HG03354 (cell line): Measurements from ENCODE around the gene RGS18.
"Not testable (repeated sequence)": the region's sequence is repeated elsewhere in the genome, so short reads cannot be mapped to it uniquely, and the experiment has no call there.

Experiments
- ATAC-seq: cut with Tn5 transposase; IDR thresholded peaks from one replicate; pipeline ENCODE4 v1.9.1; 2021; ENCODE audit warnings: mild to moderate bottlenecking; ENCODE audit not compliant: unreplicated experiment, poor library complexity, severe bottlenecking

The RGS18 gene

GRCh38 chr1:192161976-192162375, 3.7 kb downstream of the RGS18 start:
- no peak for ATAC-seq

GRCh38 chr1:192162376-192162775, 4.1 kb downstream of the RGS18 start:
- no peak for ATAC-seq

- not testable (repeated sequence) for ATAC-seq
These were observed 6.7 kb downstream of the RGS18 start for GRCh38 chr1:192165002-192165401.

- ATAC-seq = no peak
These were observed 8.7 kb downstream of the RGS18 start for GRCh38 chr1:192167011-192167410.

GRCh38 chr1:192167911-192168700, 9.8 kb downstream of the RGS18 start:
- no peak for ATAC-seq

GRCh38 chr1:192168964-192169363, 10.7 kb downstream of the RGS18 start:
- no peak for ATAC-seq

GRCh38 chr1:192170196-192170984, 12.1 kb downstream of the RGS18 start:
- no peak for ATAC-seq

- no peak for ATAC-seq
These were observed 12.9 kb downstream of the RGS18 start for GRCh38 chr1:192171123-192171522.

- no peak for ATAC-seq
These were observed 17.7 kb downstream of the RGS18 start for GRCh38 chr1:192175971-192176370.

GRCh38 chr1:192183788-192184187, 25.5 kb downstream of the RGS18 start:
- ATAC-seq = no peak

GRCh38 chr1:192186197-192186596, 27.9 kb downstream of the RGS18 start:
- ATAC-seq = no peak

GRCh38 chr1:192190066-192190465, 31.8 kb downstream of the RGS18 start:
- ATAC-seq = no peak

GRCh38 chr1:192201303-192201702, 43.0 kb downstream of the RGS18 start:
- no peak for ATAC-seq

- ATAC-seq = no peak
These were observed 66.1 kb downstream of the RGS18 start for GRCh38 chr1:192224396-192224795.

- no peak for ATAC-seq
These were observed 66.6 kb downstream of the RGS18 start for GRCh38 chr1:192224846-192225245.

- ATAC-seq = no peak
These were observed 67.0 kb downstream of the RGS18 start for GRCh38 chr1:192225266-192225665.

- ATAC-seq = no peak
These were observed 67.4 kb downstream of the RGS18 start for GRCh38 chr1:192225703-192226102.

GRCh38 chr1:192227330-192227729, 69.1 kb downstream of the RGS18 start:
- no peak for ATAC-seq

GRCh38 chr1:192227980-192228379, 69.7 kb downstream of the RGS18 start:
- ATAC-seq = not testable (repeated sequence)

GRCh38 chr1:192232817-192233417, 74.7 kb downstream of the RGS18 start:
- no peak for ATAC-seq

GRCh38 chr1:192235127-192235526, 76.9 kb downstream of the RGS18 start:
- no peak for ATAC-seq
